ENCODE results near the gene HAL.

The HAL gene

GRCh38 chr12:96000858-96001257 lies 4.7 kb upstream of the HAL start:
- no peak for TF ChIP-seq CTCF (IDR thresholded peaks at IDR 0.05)

GRCh38 chr12:95999484-95999883 lies 3.3 kb upstream of the HAL start:
- TF ChIP-seq CTCF (IDR thresholded peaks at IDR 0.05), result no peak

GRCh38 chr12:95998611-95999286 lies 2.6 kb upstream of the HAL start:
- peak; percentile 74 for TF ChIP-seq CTCF (IDR thresholded peaks at IDR 0.05)

GRCh38 chr12:95997911-95998510 lies 1.9 kb upstream of the HAL start:
- TF ChIP-seq CTCF (IDR thresholded peaks at IDR 0.05), result no peak

- no peak for TF ChIP-seq CTCF (IDR thresholded peaks at IDR 0.05)
These were observed 1.1 kb upstream of the HAL start for GRCh38 chr12:95997276-95997675.

- TF ChIP-seq CTCF (IDR thresholded peaks at IDR 0.05), result no peak
These were observed 709 bp downstream of the HAL start for GRCh38 chr12:95995238-95996031.

GRCh38 chr12:95994476-95994875 lies 1.7 kb downstream of the HAL start:
- TF ChIP-seq CTCF (IDR thresholded peaks at IDR 0.05), result no peak
